ENCODE measurements around the gene ODR4. TPM values are rescaled to one million over a fixed set of nuclear protein-coding genes. Genes with fewer than 3 reads are reported as not detected.
"Not testable (repeated sequence)": the region's sequence is repeated elsewhere in the genome, so short reads cannot be mapped to it uniquely, and the experiment has no call there.

ODR4 gene
- polyA plus RNA-seq, 1 donor: 41.3 TPM

DNA sequence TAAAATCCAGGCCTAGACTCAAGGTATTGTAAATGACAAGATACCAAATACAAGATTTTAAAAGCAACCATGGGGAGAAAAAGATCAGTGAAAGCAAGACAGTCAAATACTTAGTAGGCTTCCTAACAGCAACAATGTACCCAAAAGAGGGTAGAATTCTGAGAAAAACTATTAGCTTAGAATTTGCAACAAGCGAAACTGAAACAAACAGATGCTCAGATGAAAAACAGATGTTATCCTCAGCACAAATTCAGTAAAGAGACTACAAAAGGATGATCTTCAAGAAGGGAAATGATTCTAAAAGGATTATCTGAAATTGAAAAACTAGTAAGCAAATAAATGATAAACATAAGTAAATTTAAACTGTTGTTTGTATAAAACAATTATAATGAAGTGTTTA, 45.3 kb downstream of the ODR4 start:
- no peak for DNase-seq

DNA sequence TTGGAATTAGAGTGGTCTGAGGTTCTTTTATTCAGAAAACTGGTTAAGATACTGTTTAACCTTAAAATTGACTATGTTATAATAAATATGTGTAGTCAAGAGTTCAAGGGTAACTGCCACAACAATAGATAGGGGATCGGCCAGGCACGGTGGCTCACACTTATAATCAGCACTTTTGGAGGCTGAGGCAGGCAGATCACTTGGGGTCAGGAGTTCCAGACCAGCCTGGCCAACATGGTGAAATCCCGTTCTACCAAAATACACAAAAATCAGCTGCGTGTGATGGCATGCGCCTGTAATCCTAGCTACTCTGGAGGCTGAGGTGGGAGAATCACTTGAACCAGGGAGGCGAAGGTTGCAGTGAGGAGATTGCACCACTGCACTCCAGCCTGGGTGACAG, 45.8 kb downstream of the ODR4 start:
- DNase-seq: no peak

DNA sequence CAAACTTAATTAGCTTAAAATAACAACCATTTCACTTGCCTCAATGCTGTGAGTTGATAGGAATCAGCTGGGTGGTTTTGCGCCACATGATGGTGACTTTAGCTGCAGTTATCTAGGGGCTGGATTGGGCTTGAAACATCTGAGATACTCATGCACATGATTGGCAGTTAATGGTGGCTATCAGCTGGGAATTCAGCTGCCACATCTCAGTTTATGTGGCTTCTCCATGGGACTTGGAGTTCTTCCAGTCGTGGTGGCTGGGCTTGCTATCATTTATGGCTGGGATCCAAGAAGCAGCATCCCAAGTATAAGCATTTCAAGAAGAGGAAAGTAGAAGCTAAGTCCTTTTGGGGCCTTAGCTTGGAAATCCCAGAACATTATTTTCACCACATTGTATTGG, 48.9 kb downstream of the ODR4 start:
- DNase-seq: no peak

DNA sequence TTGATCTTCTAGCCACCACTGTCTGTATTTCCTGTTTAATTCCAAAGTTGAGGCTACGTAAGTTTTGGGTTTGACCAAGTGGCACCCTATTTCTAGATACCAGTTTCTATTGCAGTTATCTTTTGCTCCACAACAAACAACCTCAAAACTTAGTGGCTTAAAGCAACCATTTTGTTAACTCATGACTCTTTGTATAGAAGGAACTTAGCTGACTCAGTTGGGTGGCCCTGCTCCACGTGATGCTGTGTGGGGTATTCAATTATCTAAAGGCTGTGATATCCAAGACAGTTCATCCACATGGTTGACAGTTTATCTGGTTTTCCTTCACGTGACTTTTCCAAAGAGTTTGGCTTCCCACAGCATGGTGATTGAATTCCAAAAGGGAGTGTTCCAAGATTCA, 50.5 kb downstream of the ODR4 start:
- no peak for DNase-seq

DNA sequence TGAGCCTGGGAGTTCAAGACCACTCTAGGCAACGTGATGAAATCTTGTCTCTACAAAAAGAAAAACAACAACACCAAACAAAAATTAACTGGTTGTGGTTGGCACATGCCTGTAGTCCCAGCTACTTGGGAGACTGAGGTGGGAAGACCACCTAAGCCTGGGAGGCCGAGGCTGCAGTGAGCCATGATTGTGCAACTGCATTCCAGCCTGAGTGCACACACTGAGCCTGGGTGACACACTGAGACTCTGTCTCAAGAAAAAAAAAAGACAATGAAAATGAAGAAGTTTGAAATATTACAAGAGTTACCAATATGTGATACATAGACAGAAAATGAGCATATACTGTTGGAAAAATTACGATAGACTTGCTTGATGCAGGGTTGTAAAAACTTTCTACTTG, 53.4 kb downstream of the ODR4 start:
- no peak for DNase-seq

DNA sequence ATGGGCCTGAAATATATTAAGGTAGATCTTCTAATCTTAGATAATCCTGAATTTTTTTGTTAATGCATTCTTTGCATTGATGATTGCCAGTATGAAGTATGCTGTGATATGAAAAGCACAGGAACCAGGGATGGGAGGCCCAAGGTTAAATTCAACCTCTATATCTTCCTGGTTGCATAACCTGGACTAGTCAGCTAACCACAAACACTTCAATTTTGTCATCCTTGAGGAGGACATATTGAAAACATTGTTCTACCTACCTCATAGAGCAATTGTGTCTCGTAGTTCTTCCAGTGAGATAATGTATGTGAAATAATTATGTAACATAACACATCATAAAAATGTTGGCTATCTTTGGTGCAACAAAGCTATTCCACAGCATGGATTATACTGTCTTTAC, 59.7 kb downstream of the ODR4 start:
- DNase-seq: no peak

DNA sequence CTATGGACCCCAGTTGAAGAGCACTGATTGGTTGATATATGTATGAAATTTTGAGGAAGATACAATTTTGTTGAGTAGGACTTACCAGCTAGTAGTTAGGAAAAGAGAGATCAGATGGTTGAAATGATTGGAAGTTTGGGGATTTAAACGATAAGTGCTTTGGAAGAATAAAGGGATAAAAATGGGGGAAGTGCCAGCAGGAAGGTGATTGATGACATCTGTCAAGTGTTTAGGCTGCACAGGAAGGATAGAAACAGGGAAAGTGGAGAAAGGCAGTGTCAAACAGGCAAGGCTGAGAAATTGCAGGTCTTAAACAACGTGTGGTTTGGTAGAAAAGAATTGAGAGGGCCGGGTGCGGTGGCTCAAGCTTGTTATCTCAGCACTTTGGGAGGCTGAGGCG, 62.9 kb downstream of the ODR4 start:
- no peak for DNase-seq

DNA sequence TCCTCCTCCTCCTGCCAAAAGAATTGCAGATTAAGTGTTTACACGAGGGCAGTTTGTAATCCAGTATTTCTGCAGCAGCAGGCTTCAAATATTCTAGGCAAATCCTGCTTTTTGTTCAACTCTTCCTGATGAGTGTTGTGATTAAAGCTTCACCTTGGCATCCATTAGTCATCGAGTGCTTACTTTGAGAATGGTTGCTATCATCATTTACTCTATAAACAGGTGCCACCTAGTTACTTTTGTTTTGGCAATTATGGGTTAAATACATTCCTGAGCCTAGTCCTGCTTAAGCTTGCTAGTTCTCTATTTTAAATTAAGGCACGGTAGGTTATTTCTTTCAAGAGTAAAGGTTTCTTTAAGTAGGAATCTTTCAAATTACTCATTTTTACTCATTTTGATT, 64.9 kb downstream of the ODR4 start:
- no peak for DNase-seq

DNA sequence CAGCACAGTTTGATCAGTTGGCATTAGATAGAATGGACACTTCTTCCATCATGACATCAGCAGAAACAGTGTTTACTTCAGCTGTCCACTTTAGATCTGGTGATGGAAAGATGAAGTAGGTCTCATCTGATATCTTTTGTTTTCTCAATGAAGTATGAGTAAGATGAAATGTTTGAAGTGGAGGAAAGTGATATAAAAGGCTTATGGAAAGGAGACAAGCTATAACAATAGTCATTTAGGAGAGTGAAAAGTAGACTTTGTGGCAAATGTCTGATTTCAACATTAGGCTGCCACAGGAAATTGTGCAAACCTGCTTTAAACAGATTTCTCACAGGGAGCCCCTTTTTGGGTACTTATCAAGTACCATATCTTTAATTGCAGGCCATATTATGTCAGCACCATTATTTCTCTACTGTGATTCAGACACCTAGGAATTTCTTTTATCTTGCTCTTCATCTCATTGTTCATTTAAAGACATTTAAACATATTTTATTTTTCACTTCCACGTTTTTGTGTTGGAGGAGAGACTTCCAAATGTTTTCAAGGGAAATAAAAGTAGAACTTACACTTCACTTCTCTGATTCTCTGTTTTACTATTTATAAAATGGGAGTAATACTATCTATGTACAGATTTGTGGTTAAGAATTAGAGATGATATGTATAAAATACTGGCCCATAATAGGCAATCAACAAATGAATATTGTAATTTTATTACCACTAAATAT, 67.2 kb downstream of the ODR4 start:
- no peak for DNase-seq

DNA sequence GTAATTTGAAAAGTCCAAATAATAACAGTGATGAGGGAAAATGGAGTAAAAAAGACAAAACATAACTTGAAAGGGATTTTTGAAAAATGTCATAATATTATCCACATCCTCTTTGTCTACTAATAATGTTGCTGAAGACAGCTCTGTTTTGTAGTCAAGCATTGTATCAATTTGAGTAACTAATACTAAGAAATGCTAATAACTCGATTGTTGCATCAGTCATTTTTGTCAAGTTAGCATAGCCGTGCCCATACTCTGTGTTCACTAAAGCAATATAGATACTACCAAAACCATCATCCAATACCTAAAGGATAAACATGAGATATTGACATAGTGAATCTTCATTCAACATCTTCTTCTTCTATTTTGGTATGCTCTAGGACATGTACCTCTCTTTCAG, 68.0 kb downstream of the ODR4 start:
- no peak for DNase-seq

DNA sequence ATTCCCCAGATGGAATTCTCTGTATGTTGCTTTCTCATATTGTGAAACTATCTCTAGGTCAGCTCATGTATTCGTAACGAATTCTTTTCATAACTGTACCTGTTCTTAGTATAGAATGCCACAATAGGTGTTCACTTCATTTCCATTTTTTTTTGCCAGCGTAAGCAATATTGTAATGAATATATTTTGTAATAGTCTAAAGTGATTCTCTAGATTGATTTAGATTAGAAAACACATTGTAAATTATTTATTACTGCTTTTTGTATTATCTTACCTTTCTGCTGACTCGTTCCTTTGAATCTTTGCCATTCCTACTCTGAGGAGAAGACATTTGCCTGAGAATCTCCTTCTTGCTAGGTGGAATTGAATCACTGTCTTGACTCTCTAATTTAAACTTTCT, 70.5 kb downstream of the ODR4 start:
- DNase-seq: no peak

DNA sequence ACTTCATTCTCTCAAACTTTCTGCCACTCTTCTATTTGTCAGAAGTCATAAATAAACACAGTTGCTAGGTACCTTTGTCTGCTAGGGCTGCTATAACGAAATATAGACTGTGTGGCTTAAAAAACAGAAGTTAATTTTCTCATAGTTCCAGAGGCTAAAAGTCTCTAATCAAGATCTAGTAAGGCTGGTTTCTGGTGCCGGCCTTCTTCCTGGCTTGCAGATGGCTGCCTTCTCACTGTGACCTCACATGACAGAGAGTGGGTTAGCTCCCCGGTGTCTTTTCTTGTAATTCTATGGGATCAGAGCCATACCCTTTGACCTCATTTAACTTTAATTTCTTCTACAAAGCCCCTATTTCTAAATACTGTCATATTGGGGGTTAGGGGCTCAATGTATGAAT, 79.3 kb downstream of the ODR4 start:
- DNase-seq: no peak

DNA sequence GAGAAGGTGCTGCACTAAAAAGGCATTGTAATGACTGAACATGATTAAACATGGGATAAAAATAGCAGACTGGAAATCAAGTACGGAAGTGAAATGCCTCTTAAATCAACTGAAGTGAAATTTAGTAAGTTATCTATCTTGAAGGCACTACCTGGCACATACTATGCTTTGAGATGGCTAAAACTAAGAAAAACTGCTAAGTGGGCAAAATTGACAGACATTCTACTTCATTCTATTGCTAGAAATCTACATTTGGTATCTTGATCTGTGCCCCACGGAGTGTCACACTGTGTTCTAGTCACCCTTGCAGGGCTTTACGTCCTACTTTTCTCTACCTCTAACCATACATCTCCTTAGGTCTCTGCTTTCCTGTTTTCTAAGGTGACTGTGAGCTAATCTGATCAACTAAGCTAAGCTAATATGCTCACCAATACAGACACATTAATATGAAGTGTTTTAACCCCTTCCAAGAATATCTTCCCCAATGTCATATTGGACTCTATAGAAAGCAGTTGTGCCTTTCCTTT, 81.2 kb downstream of the ODR4 start:
- DNase-seq: no peak

DNA sequence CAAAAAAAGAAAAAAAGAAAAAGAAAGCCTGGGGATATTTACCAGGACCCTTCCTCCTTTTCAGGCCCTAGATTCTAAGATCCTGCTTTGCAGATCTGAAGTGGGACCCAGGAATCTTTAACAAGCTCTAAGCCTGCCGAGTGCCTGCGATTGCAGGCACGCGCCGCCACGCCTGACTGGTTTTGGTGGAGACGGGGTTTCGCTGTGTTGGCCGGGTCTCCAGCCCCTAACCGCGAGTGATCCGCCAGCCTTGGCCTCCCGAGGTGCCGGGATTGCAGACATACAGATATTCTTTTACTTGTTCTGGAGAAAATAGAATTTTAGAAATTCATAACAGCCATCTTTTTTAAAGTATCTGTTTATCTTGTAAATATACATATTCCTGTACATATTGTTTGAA, 83.5 kb downstream of the ODR4 start:
- not testable (repeated sequence) for DNase-seq

DNA sequence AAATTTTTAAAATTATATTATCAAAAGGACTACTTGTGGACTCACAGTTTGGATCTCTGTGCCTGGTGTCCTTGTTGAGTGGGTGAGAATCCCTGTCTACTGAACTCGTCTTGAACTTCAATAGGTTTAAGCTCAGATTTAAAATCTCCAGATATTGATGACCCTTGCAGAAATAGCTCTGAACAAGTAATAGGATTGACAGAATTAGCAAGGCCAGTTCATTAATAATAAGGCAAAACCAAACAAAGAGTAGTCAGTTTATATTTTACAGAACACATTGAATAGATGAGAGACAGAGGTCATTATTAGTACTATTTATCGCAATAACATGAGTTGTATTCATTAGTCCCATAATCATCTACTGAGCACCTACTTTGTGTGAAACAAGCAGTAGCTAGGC, 85.4 kb downstream of the ODR4 start, which contains the start of gene PDC:
Gene PDC (minus strand): TSS at position 101 of the 400 bp plus-strand sequence. CDS start 11,655 bp downstream, outside the sequence.
- no peak for DNase-seq

DNA sequence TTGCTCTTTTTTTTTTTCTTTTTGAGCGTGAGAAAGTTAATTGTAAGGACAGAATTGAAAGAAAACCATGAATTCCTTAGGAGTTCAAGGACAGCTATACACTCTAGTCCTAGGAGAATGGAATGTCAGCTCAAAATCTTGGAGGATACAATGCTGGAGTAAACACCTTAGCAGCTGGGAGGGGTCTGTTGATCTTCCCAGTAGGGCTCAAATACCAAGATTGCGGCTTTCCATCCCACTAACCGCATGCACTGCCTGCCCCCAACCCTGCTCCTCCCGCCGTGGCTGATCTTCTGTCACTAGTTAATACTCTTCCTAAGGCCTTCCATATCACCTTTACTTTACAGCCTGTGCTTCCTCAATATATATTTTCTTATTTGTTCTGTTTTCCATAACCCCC, 87.9 kb downstream of the ODR4 start:
- no peak for DNase-seq

DNA sequence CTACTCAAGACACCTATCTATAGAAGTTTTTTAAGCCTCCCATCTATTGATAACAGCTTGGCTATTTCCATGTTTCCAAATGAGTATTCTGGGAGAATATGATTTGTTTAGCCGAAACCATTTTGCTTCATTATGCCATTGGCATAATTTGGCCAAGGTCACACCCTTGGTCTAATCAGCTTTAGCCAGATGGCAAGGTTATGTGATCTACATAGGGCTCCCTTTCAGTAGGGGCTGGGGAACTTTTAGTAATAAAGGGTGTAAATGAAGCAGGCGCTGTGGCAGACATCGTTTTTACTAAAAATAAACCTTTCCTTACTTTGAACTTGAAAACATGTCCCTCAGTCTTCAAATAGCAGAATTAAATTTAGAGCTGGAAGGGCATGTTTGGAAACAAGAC, 88.3 kb downstream of the ODR4 start:
- DNase-seq: no peak

DNA sequence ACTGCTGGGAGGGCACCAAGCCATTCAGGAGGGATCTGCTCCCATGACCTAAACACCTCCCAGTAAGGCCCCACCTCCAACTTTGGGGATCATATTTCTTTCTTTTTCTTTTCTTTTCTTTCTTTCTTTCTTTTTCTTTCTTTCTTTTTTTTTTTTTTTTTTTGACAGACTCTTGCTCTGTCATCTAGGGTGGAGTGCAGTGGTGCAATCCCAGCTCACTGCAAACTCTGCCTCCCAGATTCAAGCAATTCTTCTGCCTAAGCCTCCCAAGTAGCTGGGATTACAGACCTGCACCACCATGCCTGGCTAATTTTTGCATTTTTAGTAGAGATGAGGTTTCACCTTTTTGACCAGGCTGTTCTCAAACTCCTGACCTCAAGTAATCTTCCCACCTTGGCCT, 89.9 kb downstream of the ODR4 start:
- DNase-seq: not testable (repeated sequence)

DNA sequence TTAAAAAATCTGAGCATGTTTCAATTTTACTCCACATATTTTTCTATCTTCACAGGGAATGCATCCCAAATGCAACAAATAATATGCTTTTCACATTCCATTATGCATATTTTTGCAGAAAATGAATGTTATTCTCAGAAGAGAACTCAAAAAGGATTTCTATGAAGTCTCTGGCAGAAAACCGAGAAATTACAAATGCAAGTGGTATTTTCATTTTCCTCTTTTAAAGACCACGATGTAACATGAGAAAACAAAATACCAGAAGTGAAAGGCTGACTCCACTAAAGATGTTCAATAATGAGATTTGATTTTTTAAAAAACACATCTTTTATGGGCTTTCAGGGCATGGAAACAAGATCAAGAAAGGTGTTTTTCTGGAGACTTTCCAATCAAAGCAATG, 90.3 kb downstream of the ODR4 start:
- no peak for DNase-seq

Other genes starting within 250 kb of the ODR4 start
- 0.28 TPM for gene PRG4, start 79.6 kb upstream of the ODR4 start, polyA plus RNA-seq (ENCODE audit: insufficient read length)
- gene TPR, start 585 bp upstream of the ODR4 start, polyA plus RNA-seq (ENCODE audit: insufficient read length): 141 TPM
- gene PDC, start 85.3 kb downstream of the ODR4 start, polyA plus RNA-seq (ENCODE audit: insufficient read length): 0.35 TPM